Measurements from ENCODE around the gene SETD1B. TPM values are rescaled to one million over a fixed set of nuclear protein-coding genes. Genes with fewer than 3 reads are reported as not detected.

SETD1B gene
- total RNA-seq, 1 experiment from 2014 or later = 40.4 TPM

GRCh38 chr12:121826318-121827150, 22.7 kb downstream of the SETD1B start:
- Histone ChIP-seq H3K79me2 (ENCODE audit: insufficient read depth, low read length) (no peaks in the 10 kb centered on the region), H2BK120ac (ENCODE audit: low read depth, low read length, poor library complexity, severe bottlenecking) (no peak overlapping the region), H3K23me2 (ENCODE audit: insufficient read length, low read depth, low read length, poor library complexity, severe bottlenecking) (no peaks in the 10 kb centered on the region), H3K27ac (ENCODE audit: insufficient read length, low read depth, low read length) (no peak overlapping the region), H3K9ac (ENCODE audit: extremely low read depth, insufficient read length, low read length) (no peak overlapping the region), H3K14ac (ENCODE audit: insufficient read depth, low read length) (no peak overlapping the region), H3K4me2 (ENCODE audit: insufficient read depth, insufficient read length, low read length) (no peak overlapping the region), H2BK15ac (ENCODE audit: low read depth, low read length) (no peak overlapping the region), H4K8ac (replicated peaks; ENCODE audit: insufficient read length, low read depth, low read length) (no peak overlapping the region), H2AK5ac (ENCODE audit: insufficient read length, low read length) (no peak overlapping the region), H4K5ac (ENCODE audit: insufficient read length, low read depth, low read length) (no peak overlapping the region), H3K9me3 (ENCODE audit: control insufficient read depth, low read depth, low read length) (no peaks in the 10 kb centered on the region), H4K91ac (ENCODE audit: insufficient read length, low read depth, low read length) (no peak overlapping the region), H3K79me1 (ENCODE audit: insufficient read depth, low read depth, low read length, poor library complexity, severe bottlenecking) (no peaks in the 10 kb centered on the region), H3K18ac (ENCODE audit: insufficient read length, low read depth, low read length) (no peak overlapping the region), H4K20me1 (ENCODE audit: control insufficient read depth, insufficient read depth, insufficient read length) (no peaks in the 10 kb centered on the region), H2BK20ac (ENCODE audit: low read depth, low read length, poor library complexity, severe bottlenecking) (no peak overlapping the region), H2BK12ac (ENCODE audit: insufficient read length, low read depth, low read length) (no peak overlapping the region), H3K23ac (ENCODE audit: insufficient read length, low read depth, low read length) (no peak overlapping the region), H3K27me3 (ENCODE audit: insufficient read depth, low read length) (no peaks in the 10 kb centered on the region), H2BK5ac (ENCODE audit: insufficient read length, low read length) (no peak overlapping the region), H2AFZ (ENCODE audit: low read length) (no peak overlapping the region), H3T11ph (ENCODE audit: low read length) (no peak overlapping the region), H3K4me1 (ENCODE audit: insufficient read depth, low read length) (no peaks in the 10 kb centered on the region), H3K4ac (ENCODE audit: low read depth, low read length) (no peak overlapping the region), H3K56ac (ENCODE audit: insufficient read length, low read depth, low read length) (no peak overlapping the region)
- Mint-ChIP-seq H3K27me3 (ENCODE audit: low read depth) (no peaks in the 10 kb centered on the region), H3K27ac (peak overlapping the region; percentile 64 to 82 (median 77); a peak in 4 of 7 replicates), H3K9me3 (no peaks in the 10 kb centered on the region; a peak in 1 of 5 replicates), H3K36me3 (ENCODE audit: insufficient read depth in 1 of 3, low read depth in 3 of 3) (peaks cover 20 to 73% (median 56%) of the 10 kb centered on the region in 3 experiments; a peak in 6 of 7 replicates), H3K4me1 (peaks cover 0 to 4% of the 10 kb centered on the region in 2 experiments; a peak in 1 of 4 replicates), H3K4me3 (peak overlapping the region in 1 of 2 experiments; percentile 22; a peak in 2 of 5 replicates)
- WGBS (ENCODE audit: extremely low coverage, insufficient read length, low lambda C conversion rate) = no CpG with 5 or more reads among the region's 18 CpGs
- no peak for TF ChIP-seq CTCF (conservative IDR thresholded peaks at IDR 0.05)
- DNase-seq = peak; percentile 24

Measured in H9 (cell line).